ENCODE results near the gene SERPINF2. TPM values are rescaled to one million over a fixed set of nuclear protein-coding genes. Genes with fewer than 3 reads are reported as not detected.

The SERPINF2 gene
- total and polyA plus RNA-seq, 2 experiments from 2014 or later: 0.66 to 1.2 TPM

DNA sequence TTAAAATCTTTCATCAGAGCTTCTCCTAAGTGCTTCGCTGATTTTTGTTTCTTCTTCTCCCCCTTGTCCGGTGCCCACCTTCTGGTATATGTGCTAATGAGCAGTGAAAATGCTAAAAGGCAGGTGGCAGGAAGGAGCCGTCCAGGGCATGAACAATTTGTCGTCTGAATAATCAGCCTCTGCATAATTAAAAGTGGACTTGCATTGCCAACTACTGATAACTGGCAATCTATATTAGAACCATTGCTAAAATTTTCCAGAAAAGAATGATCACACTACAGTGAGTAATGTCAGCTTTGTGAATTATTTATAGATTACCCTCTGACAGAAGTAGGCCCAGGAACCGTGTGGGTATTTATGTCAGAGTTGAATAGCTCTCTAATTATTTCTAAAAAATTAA, 47.3 kb downstream of the SERPINF2 start:
- H3F3A ChIP-seq (replicated peaks; ENCODE audit: low read depth): no peaks in the 10 kb centered on the region
- H3K4me3 ChIP-seq: no peak overlapping the region
- H3K79me2 ChIP-seq (replicated peaks; ENCODE audit: insufficient read depth): peaks cover 8% of the 10 kb centered on the region; the same call in 1 of the 2 replicates
- no peak overlapping the region for H3K4me3 Mint-ChIP-seq
- H3K27ac ChIP-seq (ENCODE audit: low read depth): no peak overlapping the region
- no peaks in the 10 kb centered on the region for H3K9me2 ChIP-seq (ENCODE audit: insufficient read depth)
- H4K20me1 ChIP-seq (replicated peaks; ENCODE audit: insufficient read depth): peaks cover 16% of the 10 kb centered on the region
- H3K4me1 ChIP-seq (ENCODE audit: insufficient read depth): no peaks in the 10 kb centered on the region
- no peaks in the 10 kb centered on the region for H3K4me1 Mint-ChIP-seq
- no peaks in the 10 kb centered on the region for H3K36me3 ChIP-seq (ENCODE audit: insufficient read depth)
- no peaks in the 10 kb centered on the region for H3K27me3 ChIP-seq (ENCODE audit: insufficient read depth)
- no peak for ATAC-seq
- TF ChIP-seq CREB1 (CRISPR knock-in tag; IDR thresholded peaks at IDR 0.05; ENCODE audit: low read depth) (no peak), NANOG (IDR thresholded peaks at IDR 0.05; ENCODE audit: borderline replicate concordance) (no peak), STAT1 (IDR thresholded peaks at IDR 0.05; ENCODE audit: unreplicated experiment) (no peak), POLR2AphosphoS5 (IDR thresholded peaks at IDR 0.05; ENCODE audit: low read depth) (no peak), ZNF114 (CRISPR knock-in tag; IDR thresholded peaks at IDR 0.05) (no peak), ZNF462 (CRISPR knock-in tag; IDR thresholded peaks at IDR 0.05) (no peak), REST (IDR thresholded peaks at IDR 0.05; ENCODE audit: unreplicated experiment) (no peak), EZH2 (IDR thresholded peaks at IDR 0.05; ENCODE audit: low read depth, unreplicated experiment) (no peak), ZNF331 (CRISPR knock-in tag; IDR thresholded peaks at IDR 0.05; ENCODE audit: low read depth) (no peak), CTCF (conservative IDR thresholded peaks at IDR 0.05; ENCODE audit: low read depth in 2 of 2) (no peak), EZH2phosphoT487 (IDR thresholded peaks at IDR 0.05; ENCODE audit: unreplicated experiment) (no peak), JUNB (IDR thresholded peaks at IDR 0.05; ENCODE audit: unreplicated experiment) (no peak)
- TF ChIP-seq, protein P1, sequence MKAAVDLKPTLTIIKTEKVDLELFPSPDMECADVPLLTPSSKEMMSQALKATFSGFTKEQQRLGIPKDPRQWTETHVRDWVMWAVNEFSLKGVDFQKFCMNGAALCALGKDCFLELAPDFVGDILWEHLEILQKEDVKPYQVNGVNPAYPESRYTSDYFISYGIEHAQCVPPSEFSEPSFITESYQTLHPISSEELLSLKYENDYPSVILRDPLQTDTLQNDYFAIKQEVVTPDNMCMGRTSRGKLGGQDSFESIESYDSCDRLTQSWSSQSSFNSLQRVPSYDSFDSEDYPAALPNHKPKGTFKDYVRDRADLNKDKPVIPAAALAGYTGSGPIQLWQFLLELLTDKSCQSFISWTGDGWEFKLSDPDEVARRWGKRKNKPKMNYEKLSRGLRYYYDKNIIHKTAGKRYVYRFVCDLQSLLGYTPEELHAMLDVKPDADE (IDR thresholded peaks at IDR 0.05): no peak
- peaks cover 31% of the 10 kb centered on the region for H3K36me3 Mint-ChIP-seq (ENCODE audit: low read depth)
- DNase-seq (ENCODE audit: low spot score): no peak
- H3K4me2 ChIP-seq: no peak overlapping the region
- H2AFZ ChIP-seq: no peak overlapping the region
- no peak overlapping the region for H3K27ac Mint-ChIP-seq
- no peaks in the 10 kb centered on the region for H3K9me3 Mint-ChIP-seq
- peaks cover 7% of the 10 kb centered on the region for H3K27me3 Mint-ChIP-seq (ENCODE audit: insufficient read depth, low read depth, poor library complexity)

Data from GM23338 (cell line).